Activated CD4-positive, CD25-positive, alpha-beta regulatory T cell (primary cell): ENCODE measurements around the gene FPR3.
"Not testable (repeated sequence)": the region's sequence is repeated elsewhere in the genome, so short reads cannot be mapped to it uniquely, and the experiment has no call there.

ENCODE experiments used
- DNase-seq, 4 experiments: peaks; one replicate each; lab custom pipeline; 2025; lab: John Stamatoyannopoulos, UW

FPR3 gene

GRCh38 chr19:51794885-51795490 lies at the start of gene FPR3:
Gene FPR3, plus strand, starts transcription at chr19:51795157. Its CDS starts 28,592 bp downstream, at chr19:51823749.
- no peak for DNase-seq

DNA sequence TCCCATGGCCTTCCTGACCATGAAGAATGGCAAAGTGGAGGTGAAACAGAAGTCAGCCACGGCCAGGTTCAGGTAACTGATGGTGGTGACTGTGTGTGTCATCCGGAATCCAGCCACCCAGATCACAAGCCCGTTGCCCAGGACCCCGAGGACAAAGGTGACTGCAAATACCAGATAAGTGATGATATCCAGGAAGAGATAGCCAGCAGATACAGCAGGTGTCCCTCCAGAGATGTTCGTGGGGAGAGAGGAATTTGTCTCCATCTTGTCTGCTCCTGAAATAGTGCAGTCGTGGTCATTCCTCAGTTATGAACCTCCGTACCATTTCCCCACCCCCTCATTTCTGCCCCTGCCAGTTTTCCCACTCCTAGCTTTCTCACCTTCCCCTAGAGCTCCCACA lies 48.2 kb upstream of the FPR3 start:
- DNase-seq: no peak

DNA sequence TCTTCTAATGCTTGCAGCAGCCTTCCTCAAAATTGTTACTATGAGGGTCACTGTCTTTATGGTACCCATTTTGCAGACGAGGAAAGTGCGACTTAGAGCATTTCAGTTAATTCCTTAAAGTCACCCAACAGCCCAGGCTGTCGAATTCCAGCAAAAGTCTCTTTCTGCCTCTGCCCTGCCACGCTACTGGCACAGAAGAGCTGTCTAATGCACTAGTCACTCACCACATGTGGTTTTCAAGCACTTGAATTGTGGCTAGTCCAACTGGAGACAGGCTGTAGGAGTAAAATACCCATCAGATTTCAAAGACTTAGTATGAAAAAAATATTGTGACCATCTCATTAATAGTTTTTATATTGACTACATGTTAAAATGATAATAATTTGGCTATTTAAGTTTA lies 45.0 kb upstream of the FPR3 start:
- DNase-seq: no peak

GRCh38 chr19:51750400-51751094 lies 44.4 kb upstream of the FPR3 start:
- no peak for DNase-seq

DNA sequence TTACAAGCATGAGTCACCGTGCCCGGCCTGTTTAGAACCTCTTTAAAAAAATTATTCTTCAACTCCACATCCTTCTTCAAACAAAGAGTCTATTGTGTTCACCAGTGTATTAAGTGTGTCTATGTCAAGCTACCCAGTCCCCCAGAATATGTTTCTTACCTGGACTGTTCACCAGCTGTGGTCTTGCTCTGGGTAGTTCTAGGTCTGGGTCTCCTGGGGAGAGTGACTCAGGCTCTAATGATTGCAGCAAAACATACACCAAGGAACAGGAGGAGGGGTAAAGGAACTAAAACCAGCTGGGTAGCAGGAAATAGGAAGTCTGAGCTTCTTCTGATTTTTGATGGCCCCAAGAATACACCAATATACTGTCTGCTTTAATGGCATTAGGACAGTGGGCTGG lies 43.3 kb upstream of the FPR3 start, which contains the start of gene FPR1:
TSS of gene FPR1 (minus strand) at position 224 of the 400 bp plus-strand sequence. CDS start 4,884 bp downstream, outside the sequence.
- no peak for DNase-seq

- no peak for DNase-seq
These were observed 40.8 kb upstream of the FPR3 start for GRCh38 chr19:51754109-51754508.

- DNase-seq: no peak
These were observed 40.2 kb upstream of the FPR3 start for GRCh38 chr19:51754770-51755169.

DNA sequence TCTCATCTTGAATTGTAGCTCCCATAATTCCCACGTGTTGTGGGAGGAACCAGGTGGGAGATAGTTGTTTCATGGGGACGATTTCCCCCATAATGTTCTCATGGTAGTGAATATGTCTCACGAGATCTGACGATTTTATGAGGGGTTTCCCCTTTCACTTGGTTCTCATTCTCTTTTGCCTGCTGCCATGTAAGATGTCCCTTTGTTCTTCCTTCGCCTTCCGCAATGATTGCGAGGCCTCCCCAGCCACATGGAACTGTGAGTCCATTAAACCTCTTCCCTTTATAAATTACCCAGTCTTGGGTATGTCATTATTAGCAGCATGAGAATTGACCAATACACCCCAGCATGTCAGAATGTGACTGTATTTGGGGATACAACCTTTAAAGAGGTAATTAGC lies 39.4 kb upstream of the FPR3 start:
- no peak for DNase-seq

DNA sequence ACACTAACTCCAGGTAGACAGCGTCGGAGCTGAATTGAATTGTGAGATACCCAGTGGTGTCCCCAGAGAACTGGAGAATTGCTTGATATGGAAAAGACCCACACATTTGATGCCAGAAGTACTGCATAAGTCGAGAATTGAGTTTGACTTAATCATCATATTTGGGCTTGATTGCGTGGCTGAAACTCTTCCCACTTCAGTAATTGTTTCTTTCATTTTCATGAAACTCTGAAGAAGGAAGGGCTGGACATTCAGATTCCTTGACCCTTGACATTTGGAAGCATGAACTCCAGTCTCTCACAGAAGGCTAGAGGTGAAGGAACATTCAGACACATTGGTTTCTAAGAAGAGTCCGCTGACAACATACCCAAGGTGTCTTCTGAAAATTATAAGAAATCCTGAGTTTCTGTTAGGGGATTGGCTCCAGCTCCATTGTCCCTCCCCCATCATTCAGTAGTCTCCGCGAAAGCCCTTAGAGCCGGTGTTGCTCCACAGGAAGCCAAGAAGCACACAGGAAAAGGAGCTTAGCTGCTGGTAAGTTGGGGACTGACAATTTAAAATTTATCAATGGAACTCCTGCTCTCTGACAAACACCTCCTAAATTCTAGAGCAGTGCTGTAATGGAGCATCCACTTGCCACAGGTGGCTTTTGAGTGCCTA lies 34.1 kb upstream of the FPR3 start, which contains the start of gene FPR2:
TSS of gene FPR2 (plus strand) at position 484 of the 660 bp plus-strand sequence. CDS start 7,479 bp downstream, outside the sequence.
- DNase-seq: no peak

DNA sequence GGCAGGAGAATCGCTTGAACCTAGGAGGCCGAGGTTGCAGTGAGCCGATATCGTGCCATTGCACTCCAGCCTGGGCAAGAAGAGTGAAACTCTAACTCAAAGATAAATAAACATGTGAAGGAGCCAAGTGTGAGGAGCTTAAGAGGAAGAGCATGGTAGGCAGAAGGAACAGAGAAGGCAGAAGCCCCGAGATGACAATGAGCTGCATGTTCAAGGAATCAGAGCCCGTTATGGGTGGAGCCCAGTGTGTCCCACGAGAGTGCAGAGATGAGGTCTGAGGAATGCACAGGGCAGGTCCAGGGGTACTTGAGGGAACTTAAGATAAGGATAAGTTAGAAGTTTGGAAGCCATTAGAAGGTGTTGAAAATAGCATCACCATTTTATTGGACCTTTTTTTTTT lies 33.3 kb upstream of the FPR3 start:
- no peak for DNase-seq

DNA sequence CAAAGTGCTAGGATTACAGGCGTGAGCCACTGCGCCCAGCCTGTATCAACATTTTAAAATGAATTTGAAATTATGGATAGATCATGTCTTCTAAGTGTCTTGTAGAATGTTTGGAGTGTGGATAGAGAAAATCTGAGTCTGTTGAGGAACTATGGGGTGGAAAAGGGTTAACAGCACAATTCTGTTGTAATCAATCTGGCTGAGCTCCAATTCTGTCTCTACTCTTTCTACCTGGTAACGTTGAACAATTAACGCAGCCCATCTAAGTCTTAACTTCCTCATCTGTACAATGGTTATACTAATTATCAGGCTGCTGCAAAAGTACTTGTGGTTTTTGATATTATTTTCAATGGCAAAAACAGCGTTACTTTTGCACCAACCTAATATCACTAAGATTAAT lies 29.9 kb upstream of the FPR3 start:
- no peak for DNase-seq

DNA sequence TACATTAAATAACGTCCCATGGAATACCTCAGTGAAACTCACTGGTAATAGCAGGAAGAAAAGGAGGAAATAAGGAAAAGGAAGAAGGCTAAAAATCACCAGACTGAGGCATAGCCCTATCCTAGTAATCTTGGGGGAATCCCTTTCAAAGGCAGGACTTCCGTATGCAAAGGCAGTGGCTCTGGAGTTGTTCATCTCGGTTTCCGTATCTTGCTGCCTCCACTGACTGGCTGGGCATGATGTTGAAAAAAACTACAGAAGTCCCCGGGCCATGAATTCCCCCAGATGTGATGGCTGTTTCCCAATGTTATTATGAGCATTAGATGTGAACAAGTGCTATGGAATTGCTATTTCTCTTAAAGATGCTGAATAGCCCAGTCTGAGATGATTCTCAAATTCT lies 28.5 kb upstream of the FPR3 start:
- DNase-seq: no peak

DNA sequence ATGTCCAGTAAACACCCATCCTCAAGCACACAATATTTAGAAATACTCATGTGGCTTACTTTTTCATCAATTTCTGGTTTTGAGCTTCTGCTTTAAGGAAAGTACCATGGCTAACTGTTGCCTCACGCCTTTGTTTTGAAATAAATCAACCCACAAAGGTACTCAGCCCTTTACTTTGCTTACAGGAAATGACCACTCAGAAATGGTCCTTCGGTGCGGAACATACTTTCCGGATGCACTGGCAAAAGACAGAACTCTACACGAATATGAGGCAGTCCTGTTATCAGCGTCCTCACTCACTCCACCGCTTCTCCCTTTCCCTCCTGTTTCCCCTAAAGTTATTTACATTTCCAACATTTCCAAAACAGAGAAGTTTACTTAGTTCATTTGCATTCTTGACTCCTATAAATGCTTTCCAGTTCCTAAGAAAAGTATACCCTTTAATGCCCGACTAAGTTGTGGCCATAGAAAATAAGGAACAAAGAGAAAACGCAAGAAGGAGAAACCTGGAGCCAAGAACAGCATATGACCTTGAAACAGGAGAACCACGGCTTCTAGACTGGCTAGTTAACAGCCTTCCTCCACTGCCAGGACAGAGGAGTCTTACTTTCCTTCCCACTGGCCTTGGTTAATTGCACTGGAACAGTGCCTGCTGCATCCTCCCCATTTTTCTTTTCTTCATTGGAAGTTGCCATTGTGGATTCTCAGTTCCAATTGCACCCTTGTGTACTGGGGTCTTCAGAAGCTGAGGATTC lies 23.4 kb upstream of the FPR3 start:
- no peak for DNase-seq

DNA sequence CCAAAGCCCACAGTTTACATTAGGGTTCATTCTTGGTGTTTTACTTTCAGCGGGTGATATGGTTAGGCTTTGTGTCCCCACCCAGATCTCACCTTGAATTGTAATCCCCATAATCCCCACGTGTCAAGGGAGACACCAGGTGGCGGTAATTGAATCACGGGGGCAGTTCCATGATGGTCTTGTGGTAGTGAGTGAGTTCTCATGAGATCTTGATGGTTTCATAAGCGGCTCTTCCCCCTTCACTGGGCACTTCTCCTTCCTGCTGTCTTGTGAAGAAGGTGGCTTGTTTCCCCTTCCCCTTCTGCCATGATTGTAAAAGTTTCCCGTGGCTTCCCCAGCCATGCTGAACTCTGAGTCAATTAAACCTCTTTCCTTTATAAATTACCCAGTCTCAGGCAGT lies 22.0 kb upstream of the FPR3 start:
- no peak for DNase-seq

DNA sequence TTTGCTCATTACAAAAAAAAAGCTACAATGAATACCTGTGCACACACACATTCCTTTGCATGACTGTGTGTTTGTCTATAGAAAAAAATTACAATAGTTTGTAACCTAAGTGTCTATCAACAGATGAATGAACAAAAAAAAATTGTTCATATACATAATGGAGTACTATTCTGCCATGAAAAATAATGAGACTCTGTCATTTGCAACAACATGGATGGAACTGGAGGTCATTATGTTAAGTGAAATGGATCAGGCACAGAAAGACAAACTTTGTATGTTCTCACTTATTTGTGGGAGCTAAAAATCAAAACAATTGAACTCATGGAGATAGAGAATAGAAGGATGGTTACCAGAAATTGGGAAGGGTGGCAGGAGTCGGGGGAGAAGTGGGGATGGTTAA lies 18.4 kb upstream of the FPR3 start:
- DNase-seq: not testable (repeated sequence)

GRCh38 chr19:51777570-51778462 lies 17.1 kb upstream of the FPR3 start:
- no peak for DNase-seq

GRCh38 chr19:51779181-51779580 lies 15.8 kb upstream of the FPR3 start:
- DNase-seq: no peak

DNA sequence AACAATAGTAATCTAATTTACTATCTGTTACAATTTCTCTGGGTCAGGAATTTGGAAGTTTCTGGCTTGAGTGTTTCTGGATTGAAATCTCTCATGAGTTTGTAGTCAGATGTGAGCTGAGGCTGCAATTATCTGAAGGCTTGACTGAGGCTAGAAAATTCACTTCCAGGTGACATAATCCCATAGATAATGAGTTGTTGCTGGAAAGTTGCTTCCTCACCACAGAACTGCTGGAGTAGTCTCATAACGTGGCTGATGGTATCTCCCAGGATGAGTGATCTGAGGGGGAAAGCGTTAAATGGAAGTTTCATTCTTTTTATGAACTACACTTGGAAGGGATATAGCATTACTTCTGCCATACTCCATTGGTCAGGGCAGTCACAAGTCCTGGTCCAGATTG lies 15.3 kb upstream of the FPR3 start:
- no peak for DNase-seq

DNA sequence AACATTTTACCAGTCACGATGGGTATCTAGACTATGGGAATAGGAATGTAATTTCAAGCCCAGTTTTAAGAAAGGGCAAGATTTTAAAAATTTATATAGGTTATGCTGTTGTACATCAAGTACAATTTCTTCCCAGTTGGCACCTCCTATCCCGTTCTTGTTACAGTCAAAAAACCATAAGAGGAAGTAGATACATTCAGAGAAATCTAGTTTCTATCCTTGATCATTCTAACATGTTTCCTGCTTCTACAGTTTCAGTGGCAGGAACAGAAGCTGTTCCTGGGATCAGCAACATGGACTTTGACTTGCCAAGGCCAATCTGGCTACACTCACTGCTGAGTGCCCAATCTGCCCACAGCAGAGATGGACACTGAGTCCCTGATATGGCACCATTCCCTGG lies 14.7 kb upstream of the FPR3 start:
- DNase-seq: no peak

DNA sequence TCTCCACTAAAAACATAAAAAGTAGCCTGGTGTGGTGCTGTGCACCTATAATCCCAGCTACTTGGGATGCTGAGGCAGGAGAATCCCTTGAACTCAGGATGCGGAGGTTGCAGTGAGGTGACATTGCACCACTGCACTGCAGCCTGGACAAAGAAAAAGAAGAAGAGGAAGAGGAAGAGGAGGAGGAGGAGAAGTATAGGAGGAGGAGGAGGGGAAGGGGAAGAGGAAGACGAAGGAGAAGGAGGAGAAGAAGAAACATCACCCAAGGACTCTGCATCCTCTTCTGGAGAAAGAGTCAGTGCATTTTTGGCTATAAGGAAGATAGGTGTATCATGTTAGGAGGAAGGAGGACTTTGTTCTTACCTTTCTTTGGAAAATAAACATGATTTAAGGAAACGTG lies 13.0 kb upstream of the FPR3 start:
- DNase-seq: no peak

DNA sequence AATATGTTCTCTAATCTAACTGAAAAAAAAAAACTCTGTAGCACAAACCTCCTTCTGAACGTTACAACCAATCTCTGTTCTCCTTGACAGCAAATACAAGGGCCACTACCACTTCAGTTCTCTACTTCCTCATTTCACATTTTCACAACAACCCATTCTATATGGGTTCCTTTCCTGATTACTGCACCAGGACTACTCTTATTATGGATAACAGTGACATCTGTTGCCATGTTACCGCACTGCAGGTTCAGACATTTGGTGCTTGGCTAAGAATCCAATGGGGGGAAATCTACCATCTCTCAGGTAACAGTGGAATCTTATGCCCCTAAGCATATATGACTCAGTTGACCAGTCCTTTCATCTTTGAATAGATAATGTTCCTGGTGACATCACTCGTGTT lies 11.6 kb upstream of the FPR3 start:
- DNase-seq: no peak
